DOHH2 (cell line): ENCODE results near the gene FIBP.

Experiments used
- H3F3A ChIP-seq: fragments of 200-600 bp; sonication (generic), shearing (Covaris generic); 2 replicates; pipeline ENCODE4 v1.6.0; 2016; ENCODE audit warnings: antibody characterized with exemption, mild to moderate bottlenecking; ENCODE audit not compliant: control insufficient read depth, insufficient read depth
- H3K27ac ChIP-seq: fragments of 200-600 bp; sonication (generic); 2 replicates; pipeline ENCODE4 v1.5.1; 2014; ENCODE audit warnings: low read depth, mild to moderate bottlenecking, low read length, moderate library complexity
- H3K27me3 ChIP-seq: fragments of 200-600 bp; sonication (generic); 2 replicates; pipeline ENCODE4 v1.6.1; 2014; ENCODE audit warnings: mild to moderate bottlenecking, low read length, mixed read lengths; ENCODE audit not compliant: control insufficient read depth
- H3K36me3 ChIP-seq: fragments of 200-600 bp; sonication (generic); 2 replicates; pipeline ENCODE4 v1.6.1; 2014; ENCODE audit warnings: mild to moderate bottlenecking, low read length, moderate library complexity, mixed read lengths; ENCODE audit not compliant: control insufficient read depth
- H3K4me1 ChIP-seq: fragments of 200-600 bp; sonication (generic); 2 replicates; pipeline ENCODE4 v1.6.1; 2014; ENCODE audit warnings: mild to moderate bottlenecking, low read length, mixed read lengths; ENCODE audit not compliant: control insufficient read depth
- H3K4me2 ChIP-seq: fragments of 200-600 bp; sonication (generic); 2 replicates; pipeline ENCODE4 v1.6.0; 2014; ENCODE audit warnings: mild to moderate bottlenecking, low read length, moderate library complexity
- H3K4me3 ChIP-seq: fragments of 200-600 bp; sonication (generic); 2 replicates; pipeline ENCODE4 v1.5.1; 2014; ENCODE audit warnings: mild to moderate bottlenecking, low read length, mixed read lengths
- H3K79me2 ChIP-seq: fragments of 200-600 bp; sonication (generic); 2 replicates; pipeline ENCODE4 v1.6.1; 2014; ENCODE audit warnings: mild to moderate bottlenecking, low read length, mixed read lengths; ENCODE audit not compliant: control insufficient read depth
- H3K9me2 ChIP-seq: fragments of 200-600 bp; sonication (generic); replicated peaks from 2 replicates; pipeline ENCODE4 v1.6.1; 2014; ENCODE audit warnings: mild to moderate bottlenecking, low read length, mixed read lengths; ENCODE audit not compliant: control insufficient read depth
- H3K9me3 ChIP-seq: fragments of 200-600 bp; sonication (generic); 2 replicates; pipeline ENCODE4 v1.6.1; 2014; ENCODE audit warnings: antibody characterized with exemption, low read length, mixed read lengths; ENCODE audit not compliant: control insufficient read depth, insufficient read depth
- H4K20me1 ChIP-seq: fragments of 200-600 bp; sonication (generic); 2 replicates; pipeline ENCODE4 v1.6.0; 2014; ENCODE audit warnings: low read depth, mild to moderate bottlenecking, antibody characterized with exemption, low read length, moderate library complexity; ENCODE audit not compliant: control insufficient read depth, insufficient read depth
- EZH2phosphoT487 ChIP-seq: fragments of 200-600 bp; sonication (generic); IDR thresholded peaks from 2 replicates; pipeline ENCODE4 v1.6.1; 2017; ENCODE audit warnings: borderline replicate concordance, mild to moderate bottlenecking, antibody characterized with exemption, low read length, moderate library complexity, mixed read lengths
- TF ChIP-seq, protein P1 (sequence below): fragments of 200-600 bp; sonication (generic); IDR thresholded peaks from one replicate; pipeline ENCODE4 v1.5.1; 2014; ENCODE audit warnings: antibody characterized with exemption, mild to moderate bottlenecking, low read depth, low read length; ENCODE audit not compliant: poor library complexity, severe bottlenecking

Gene FIBP

DNA sequence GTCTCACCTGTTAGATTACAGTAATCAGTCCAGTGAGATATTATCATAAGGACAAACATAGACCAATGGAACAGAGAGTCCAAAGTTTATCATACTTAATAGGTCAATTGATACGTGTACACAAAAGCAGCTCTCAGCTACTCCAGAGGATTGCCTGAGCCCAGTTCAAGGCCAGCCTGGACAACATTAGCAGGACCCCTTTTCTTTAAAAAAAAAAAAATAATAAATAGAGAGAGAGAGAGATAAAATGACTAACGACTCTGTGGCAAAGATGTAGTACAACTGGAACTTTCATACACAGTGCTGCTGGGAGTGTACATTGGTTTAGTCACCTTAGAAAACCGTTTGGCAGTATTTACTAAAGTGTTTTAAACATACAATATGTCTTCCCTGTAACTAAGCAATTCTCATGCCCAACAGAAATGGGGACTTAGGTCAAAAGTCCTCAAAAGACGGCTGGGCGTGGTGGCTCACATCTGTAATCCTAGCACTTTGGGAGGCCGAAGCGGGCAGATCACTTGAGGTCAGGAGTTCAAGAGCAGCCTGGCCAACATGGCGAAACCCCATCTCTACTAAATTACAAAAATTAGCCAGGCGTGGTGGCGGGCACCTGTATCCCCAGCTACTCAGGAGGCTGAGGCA is 43.9 kb downstream of the FIBP start:
- Histone ChIP-seq H3K79me2 (no peaks in the 10 kb centered on the region), H3F3A (0 out of 2 replicates have a peak, but pooled peaks cover 3% of the 10 kb centered on the region), H3K4me1 (no peaks in the 10 kb centered on the region), H3K4me3 (no peak overlapping the region), H3K9me2 (no peaks in the 10 kb centered on the region), H3K4me2 (no peak overlapping the region), H3K27ac (no peak overlapping the region), H3K36me3 (no peaks in the 10 kb centered on the region), H4K20me1 (no peaks in the 10 kb centered on the region), H3K9me3 (no peaks in the 10 kb centered on the region), H3K27me3 (0 out of 2 replicates have a peak, but pooled peaks cover 2% of the 10 kb centered on the region)
- TF ChIP-seq, protein P1, sequence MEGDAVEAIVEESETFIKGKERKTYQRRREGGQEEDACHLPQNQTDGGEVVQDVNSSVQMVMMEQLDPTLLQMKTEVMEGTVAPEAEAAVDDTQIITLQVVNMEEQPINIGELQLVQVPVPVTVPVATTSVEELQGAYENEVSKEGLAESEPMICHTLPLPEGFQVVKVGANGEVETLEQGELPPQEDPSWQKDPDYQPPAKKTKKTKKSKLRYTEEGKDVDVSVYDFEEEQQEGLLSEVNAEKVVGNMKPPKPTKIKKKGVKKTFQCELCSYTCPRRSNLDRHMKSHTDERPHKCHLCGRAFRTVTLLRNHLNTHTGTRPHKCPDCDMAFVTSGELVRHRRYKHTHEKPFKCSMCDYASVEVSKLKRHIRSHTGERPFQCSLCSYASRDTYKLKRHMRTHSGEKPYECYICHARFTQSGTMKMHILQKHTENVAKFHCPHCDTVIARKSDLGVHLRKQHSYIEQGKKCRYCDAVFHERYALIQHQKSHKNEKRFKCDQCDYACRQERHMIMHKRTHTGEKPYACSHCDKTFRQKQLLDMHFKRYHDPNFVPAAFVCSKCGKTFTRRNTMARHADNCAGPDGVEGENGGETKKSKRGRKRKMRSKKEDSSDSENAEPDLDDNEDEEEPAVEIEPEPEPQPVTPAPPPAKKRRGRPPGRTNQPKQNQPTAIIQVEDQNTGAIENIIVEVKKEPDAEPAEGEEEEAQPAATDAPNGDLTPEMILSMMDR: no peak
- no peak for TF ChIP-seq EZH2phosphoT487

DNA sequence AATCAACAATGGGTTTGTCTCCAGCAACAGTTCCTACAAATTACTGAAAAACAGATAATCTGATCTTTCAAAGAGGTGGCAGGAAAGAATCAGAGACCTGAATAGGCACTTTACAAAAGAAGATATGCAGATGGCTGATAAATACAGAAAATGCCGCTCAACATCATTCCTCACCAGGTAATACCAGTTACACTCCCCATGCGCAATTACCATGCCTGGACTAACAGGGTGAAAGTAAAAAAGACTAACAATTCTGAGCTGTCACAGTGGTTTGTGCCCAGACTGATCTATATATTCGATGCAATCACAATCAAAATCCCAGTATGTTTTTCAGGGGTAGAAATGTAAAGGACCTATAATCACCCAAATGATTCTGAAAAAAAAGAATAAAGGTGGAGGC is 44.5 kb downstream of the FIBP start:
- Histone ChIP-seq H3K27me3 (no peaks in the 10 kb centered on the region), H3K9me3 (no peaks in the 10 kb centered on the region), H3K9me2 (no peaks in the 10 kb centered on the region), H4K20me1 (no peaks in the 10 kb centered on the region), H3F3A (no peaks in the 10 kb centered on the region), H3K4me3 (no peak overlapping the region), H3K4me1 (no peaks in the 10 kb centered on the region), H3K27ac (no peak overlapping the region), H3K79me2 (no peaks in the 10 kb centered on the region), H3K4me2 (no peak overlapping the region), H3K36me3 (no peaks in the 10 kb centered on the region)
- TF ChIP-seq EZH2phosphoT487: no peak
- TF ChIP-seq, protein P1: no peak

DNA sequence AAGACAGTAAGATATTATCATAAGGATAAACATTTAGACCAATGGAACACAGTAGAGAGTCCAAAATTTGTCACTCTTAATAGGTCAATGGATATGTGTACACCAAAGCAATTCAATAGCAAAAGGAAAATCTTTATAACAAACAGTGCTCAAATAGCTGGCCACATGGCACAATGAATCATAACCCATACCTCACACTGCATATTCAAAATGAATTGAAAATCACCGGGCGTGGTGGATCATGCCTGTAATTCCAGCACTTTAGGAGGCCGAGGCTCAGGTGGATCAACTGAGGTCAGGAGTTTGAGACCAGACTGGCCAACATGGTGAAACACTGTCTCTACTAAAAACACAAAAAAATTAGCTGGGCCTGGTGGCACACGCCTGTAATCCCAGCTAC is 46.1 kb downstream of the FIBP start:
- H3K9me3 ChIP-seq: no peaks in the 10 kb centered on the region
- no peaks in the 10 kb centered on the region for H3K4me1 ChIP-seq
- H3F3A ChIP-seq: no peaks in the 10 kb centered on the region
- H3K9me2 ChIP-seq: no peaks in the 10 kb centered on the region
- TF ChIP-seq EZH2phosphoT487: no peak
- TF ChIP-seq, protein P1: no peak
- no peaks in the 10 kb centered on the region for H3K27me3 ChIP-seq
- no peaks in the 10 kb centered on the region for H3K79me2 ChIP-seq
- no peak overlapping the region for H3K4me3 ChIP-seq
- no peak overlapping the region for H3K4me2 ChIP-seq
- no peaks in the 10 kb centered on the region for H4K20me1 ChIP-seq
- no peaks in the 10 kb centered on the region for H3K36me3 ChIP-seq
- H3K27ac ChIP-seq: no peak overlapping the region
